NB4 (cell line): ENCODE results near the gene ZNF420.

Experiments
- POLR2A ChIP-seq: IDR thresholded peaks from 2 replicates; pipeline ENCODE4 v1.6.1; 2011; ENCODE audit warnings: mild to moderate bottlenecking; ENCODE audit not compliant: insufficient read length; ENCODE audit errors: extremely low read depth
- TF ChIP-seq, protein P1 (sequence below): IDR thresholded peaks from one replicate; pipeline ENCODE4 v1.5.1; 2012; ENCODE audit warnings: low read depth, low read length
- TF ChIP-seq, protein P2 (sequence below): IDR thresholded peaks from 2 replicates; pipeline ENCODE4 v1.6.1; 2011; ENCODE audit warnings: low read depth, low read length

DNA sequence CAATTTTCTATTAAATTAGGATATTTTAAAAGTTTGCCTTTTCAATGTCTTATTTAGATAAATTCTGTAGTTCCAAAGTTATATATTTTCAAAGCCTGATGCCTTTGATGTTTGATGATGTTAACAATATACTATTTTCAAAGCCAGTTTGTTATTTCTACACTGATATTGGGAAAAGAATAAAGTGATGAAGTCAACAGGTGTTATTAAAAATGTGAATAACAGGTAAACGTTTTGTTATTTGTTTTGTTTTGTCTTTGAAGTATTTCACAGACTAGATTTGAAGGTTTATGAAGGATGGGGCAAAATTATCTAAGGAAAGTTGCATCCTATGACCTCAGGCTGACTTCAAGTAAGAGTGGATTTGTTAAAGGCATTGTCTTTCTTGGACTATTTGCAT is 33.1 kb upstream of the ZNF420 start:
- no peak for TF ChIP-seq POLR2A
- TF ChIP-seq, protein P1, sequence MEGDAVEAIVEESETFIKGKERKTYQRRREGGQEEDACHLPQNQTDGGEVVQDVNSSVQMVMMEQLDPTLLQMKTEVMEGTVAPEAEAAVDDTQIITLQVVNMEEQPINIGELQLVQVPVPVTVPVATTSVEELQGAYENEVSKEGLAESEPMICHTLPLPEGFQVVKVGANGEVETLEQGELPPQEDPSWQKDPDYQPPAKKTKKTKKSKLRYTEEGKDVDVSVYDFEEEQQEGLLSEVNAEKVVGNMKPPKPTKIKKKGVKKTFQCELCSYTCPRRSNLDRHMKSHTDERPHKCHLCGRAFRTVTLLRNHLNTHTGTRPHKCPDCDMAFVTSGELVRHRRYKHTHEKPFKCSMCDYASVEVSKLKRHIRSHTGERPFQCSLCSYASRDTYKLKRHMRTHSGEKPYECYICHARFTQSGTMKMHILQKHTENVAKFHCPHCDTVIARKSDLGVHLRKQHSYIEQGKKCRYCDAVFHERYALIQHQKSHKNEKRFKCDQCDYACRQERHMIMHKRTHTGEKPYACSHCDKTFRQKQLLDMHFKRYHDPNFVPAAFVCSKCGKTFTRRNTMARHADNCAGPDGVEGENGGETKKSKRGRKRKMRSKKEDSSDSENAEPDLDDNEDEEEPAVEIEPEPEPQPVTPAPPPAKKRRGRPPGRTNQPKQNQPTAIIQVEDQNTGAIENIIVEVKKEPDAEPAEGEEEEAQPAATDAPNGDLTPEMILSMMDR, result no peak
- TF ChIP-seq, protein P2, sequence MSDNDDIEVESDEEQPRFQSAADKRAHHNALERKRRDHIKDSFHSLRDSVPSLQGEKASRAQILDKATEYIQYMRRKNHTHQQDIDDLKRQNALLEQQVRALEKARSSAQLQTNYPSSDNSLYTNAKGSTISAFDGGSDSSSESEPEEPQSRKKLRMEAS, result no peak
